Bone marrow (tissue), 2 donors: Measurements from ENCODE around the gene DUS3L.

Experiments used
- DNase-seq, 2 donors: peaks; one replicate each; lab custom pipeline; 2025; lab: John Stamatoyannopoulos, UW

DUS3L gene

GRCh38 chr19:5790559-5791520 lies at the start of gene DUS3L:
Gene DUS3L, minus strand, starts transcription at chr19:5791163. Its CDS starts 22 bp downstream, at chr19:5791141.
- DNase-seq, result peak; percentile 95

- no peak for DNase-seq
Observed at GRCh38 chr19:5839065-5840017, 48.4 kb upstream of the DUS3L start, which contains the start of gene FUT6. Gene FUT6, minus strand, starts transcription at chr19:5839702. Its CDS starts 7,135 bp downstream, at chr19:5832567.

GRCh38 chr19:5838353-5839064 lies 47.5 kb upstream of the DUS3L start:
- DNase-seq, result no peak

GRCh38 chr19:5837761-5838352 lies 46.9 kb upstream of the DUS3L start:
- DNase-seq, result no peak

GRCh38 chr19:5832527-5833216 lies 41.7 kb upstream of the DUS3L start:
- DNase-seq, result no peak

GRCh38 chr19:5832061-5832460 lies 41.1 kb upstream of the DUS3L start:
- no peak for DNase-seq

- no peak for DNase-seq
Observed at GRCh38 chr19:5831159-5831558, 40.2 kb upstream of the DUS3L start.

GRCh38 chr19:5829567-5830310 lies 38.8 kb upstream of the DUS3L start:
- DNase-seq, result no peak

- no peak for DNase-seq
Observed at GRCh38 chr19:5828661-5829566, 38.0 kb upstream of the DUS3L start.

- peak in 1 of 2 donors; percentile 86 for DNase-seq
Observed at GRCh38 chr19:5827891-5828660, 37.1 kb upstream of the DUS3L start.

GRCh38 chr19:5827342-5827890 lies 36.5 kb upstream of the DUS3L start:
- DNase-seq, result no peak

- peak in 1 of 2 donors; percentile 6 for DNase-seq
Observed at GRCh38 chr19:5826531-5827341, 35.8 kb upstream of the DUS3L start.

GRCh38 chr19:5825178-5825577 lies 34.2 kb upstream of the DUS3L start:
- DNase-seq, result no peak

GRCh38 chr19:5824751-5825150 lies 33.8 kb upstream of the DUS3L start:
- DNase-seq, result no peak

GRCh38 chr19:5823579-5824281 lies 32.8 kb upstream of the DUS3L start:
- no peak for DNase-seq

GRCh38 chr19:5822181-5822844 lies 31.4 kb upstream of the DUS3L start:
- no peak for DNase-seq
